ENCODE data around the gene UGT1A8. TPM values are rescaled to one million over a fixed set of nuclear protein-coding genes. Genes with fewer than 3 reads are reported as not detected.

UGT1A8 gene
- total and polyA plus RNA-seq, 2 experiments from 2014 or later, result 0.45 TPM; not detected in 1

GRCh38 chr2:233803292-233803911 lies 186.0 kb downstream of the UGT1A8 start:
- Histone ChIP-seq H2AFZ (no peak overlapping the region), H3K79me2 (replicated peaks; ENCODE audit: insufficient read depth) (no peaks in the 10 kb centered on the region), H3K36me3 (ENCODE audit: insufficient read depth) (no peaks in the 10 kb centered on the region), H4K20me1 (replicated peaks; ENCODE audit: insufficient read depth) (no peaks in the 10 kb centered on the region), H3K4me3 (no peak overlapping the region), H3F3A (replicated peaks; ENCODE audit: low read depth) (no peaks in the 10 kb centered on the region), H3K27ac (ENCODE audit: low read depth) (no peak overlapping the region), H3K9me2 (ENCODE audit: insufficient read depth) (no peaks in the 10 kb centered on the region), H3K4me2 (no peak overlapping the region), H3K27me3 (ENCODE audit: insufficient read depth) (no peaks in the 10 kb centered on the region), H3K4me1 (ENCODE audit: insufficient read depth) (no peaks in the 10 kb centered on the region)
- peaks cover 3% of the 10 kb centered on the region for H3K27me3 Mint-ChIP-seq (ENCODE audit: insufficient read depth, low read depth, poor library complexity)
- DNase-seq (ENCODE audit: low spot score), result no peak
- H3K36me3 Mint-ChIP-seq (ENCODE audit: low read depth), result no peaks in the 10 kb centered on the region; the same call in 2 of the 3 replicates
- peaks cover 15% of the 10 kb centered on the region for H3K9me3 Mint-ChIP-seq
- ATAC-seq, result no peak
- H3K4me1 Mint-ChIP-seq, result no peaks in the 10 kb centered on the region
- no peak overlapping the region for H3K4me3 Mint-ChIP-seq
- TF ChIP-seq ZNF331 (CRISPR knock-in tag; IDR thresholded peaks at IDR 0.05; ENCODE audit: low read depth), result no peak
- TF ChIP-seq NANOG (IDR thresholded peaks at IDR 0.05; ENCODE audit: borderline replicate concordance), result no peak
- no peak for TF ChIP-seq JUNB (IDR thresholded peaks at IDR 0.05; ENCODE audit: unreplicated experiment)
- no peak for TF ChIP-seq EZH2phosphoT487 (IDR thresholded peaks at IDR 0.05; ENCODE audit: unreplicated experiment)
- no peak for TF ChIP-seq EZH2 (IDR thresholded peaks at IDR 0.05; ENCODE audit: low read depth, unreplicated experiment)
- no peak for TF ChIP-seq STAT1 (IDR thresholded peaks at IDR 0.05; ENCODE audit: unreplicated experiment)
- TF ChIP-seq, protein P1, sequence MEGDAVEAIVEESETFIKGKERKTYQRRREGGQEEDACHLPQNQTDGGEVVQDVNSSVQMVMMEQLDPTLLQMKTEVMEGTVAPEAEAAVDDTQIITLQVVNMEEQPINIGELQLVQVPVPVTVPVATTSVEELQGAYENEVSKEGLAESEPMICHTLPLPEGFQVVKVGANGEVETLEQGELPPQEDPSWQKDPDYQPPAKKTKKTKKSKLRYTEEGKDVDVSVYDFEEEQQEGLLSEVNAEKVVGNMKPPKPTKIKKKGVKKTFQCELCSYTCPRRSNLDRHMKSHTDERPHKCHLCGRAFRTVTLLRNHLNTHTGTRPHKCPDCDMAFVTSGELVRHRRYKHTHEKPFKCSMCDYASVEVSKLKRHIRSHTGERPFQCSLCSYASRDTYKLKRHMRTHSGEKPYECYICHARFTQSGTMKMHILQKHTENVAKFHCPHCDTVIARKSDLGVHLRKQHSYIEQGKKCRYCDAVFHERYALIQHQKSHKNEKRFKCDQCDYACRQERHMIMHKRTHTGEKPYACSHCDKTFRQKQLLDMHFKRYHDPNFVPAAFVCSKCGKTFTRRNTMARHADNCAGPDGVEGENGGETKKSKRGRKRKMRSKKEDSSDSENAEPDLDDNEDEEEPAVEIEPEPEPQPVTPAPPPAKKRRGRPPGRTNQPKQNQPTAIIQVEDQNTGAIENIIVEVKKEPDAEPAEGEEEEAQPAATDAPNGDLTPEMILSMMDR (conservative IDR thresholded peaks at IDR 0.05; ENCODE audit: low read depth in 2 of 2), result no peak
- TF ChIP-seq ZNF462 (CRISPR knock-in tag; IDR thresholded peaks at IDR 0.05), result no peak
- H3K27ac Mint-ChIP-seq, result no peak overlapping the region
